Neural crest cell (in vitro differentiated cells): ENCODE measurements around the gene TMEM245. TPM values are rescaled to one million over a fixed set of nuclear protein-coding genes. Genes with fewer than 3 reads are reported as not detected.

ENCODE experiments used
- DNase-seq: peaks from one replicate; pipeline ENCODE4 v3.0.0; 2021; ENCODE audit warnings: low read depth, mixed read lengths, low spot score
- H3K27ac Mint-ChIP-seq: one replicate; pipeline ENCODE4 v1.8.0; 2021; ENCODE audit warnings: mild to moderate bottlenecking, mixed read lengths; ENCODE audit not compliant: unreplicated experiment
- H3K27me3 Mint-ChIP-seq: 2 replicates; pipeline ENCODE4 v1.8.0; 2021; ENCODE audit warnings: low read depth, mild to moderate bottlenecking, mixed read lengths
- H3K36me3 Mint-ChIP-seq: 2 replicates; pipeline ENCODE4 v1.8.0; 2021; ENCODE audit warnings: low read depth, mild to moderate bottlenecking, mixed read lengths
- H3K4me1 Mint-ChIP-seq: 2 replicates; pipeline ENCODE4 v1.8.0; 2021; ENCODE audit warnings: mixed read lengths
- H3K4me3 Mint-ChIP-seq: one replicate; pipeline ENCODE4 v1.8.0; 2021; ENCODE audit warnings: mild to moderate bottlenecking, mixed read lengths
- H3K9me3 Mint-ChIP-seq: 2 replicates; pipeline ENCODE4 v1.8.0; 2021; ENCODE audit warnings: mixed read lengths
- total RNA-seq: library from RNA; stranded (reverse); gene quantifications from 2 replicates; pipeline ENCODE4 v1.2.1, GENCODE V29; 2021
- TF ChIP-seq, protein P1 (sequence below): fragments of 200-600 bp; sonication (generic); conservative IDR thresholded peaks from 2 replicates; pipeline ENCODE4 v1.5.0; 2021; ENCODE audit warnings: antibody characterized with exemption, mild to moderate bottlenecking

TMEM245 gene
- total RNA-seq, 1 donor from 2014 or later: 38.7 TPM

- no peak for DNase-seq
- Mint-ChIP-seq H3K4me1 (peaks cover 21% of the 10 kb centered on the region), H3K9me3 (peaks cover 2% of the 10 kb centered on the region), H3K36me3 (peaks cover 19% of the 10 kb centered on the region), H3K4me3 (no peak overlapping the region), H3K27ac (no peak overlapping the region), H3K27me3 (no peaks in the 10 kb centered on the region)
- TF ChIP-seq, protein P1, sequence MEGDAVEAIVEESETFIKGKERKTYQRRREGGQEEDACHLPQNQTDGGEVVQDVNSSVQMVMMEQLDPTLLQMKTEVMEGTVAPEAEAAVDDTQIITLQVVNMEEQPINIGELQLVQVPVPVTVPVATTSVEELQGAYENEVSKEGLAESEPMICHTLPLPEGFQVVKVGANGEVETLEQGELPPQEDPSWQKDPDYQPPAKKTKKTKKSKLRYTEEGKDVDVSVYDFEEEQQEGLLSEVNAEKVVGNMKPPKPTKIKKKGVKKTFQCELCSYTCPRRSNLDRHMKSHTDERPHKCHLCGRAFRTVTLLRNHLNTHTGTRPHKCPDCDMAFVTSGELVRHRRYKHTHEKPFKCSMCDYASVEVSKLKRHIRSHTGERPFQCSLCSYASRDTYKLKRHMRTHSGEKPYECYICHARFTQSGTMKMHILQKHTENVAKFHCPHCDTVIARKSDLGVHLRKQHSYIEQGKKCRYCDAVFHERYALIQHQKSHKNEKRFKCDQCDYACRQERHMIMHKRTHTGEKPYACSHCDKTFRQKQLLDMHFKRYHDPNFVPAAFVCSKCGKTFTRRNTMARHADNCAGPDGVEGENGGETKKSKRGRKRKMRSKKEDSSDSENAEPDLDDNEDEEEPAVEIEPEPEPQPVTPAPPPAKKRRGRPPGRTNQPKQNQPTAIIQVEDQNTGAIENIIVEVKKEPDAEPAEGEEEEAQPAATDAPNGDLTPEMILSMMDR: no peak
These were observed 20.8 kb downstream of the TMEM245 start for GRCh38 chr9:109098960-109099308.

DNA sequence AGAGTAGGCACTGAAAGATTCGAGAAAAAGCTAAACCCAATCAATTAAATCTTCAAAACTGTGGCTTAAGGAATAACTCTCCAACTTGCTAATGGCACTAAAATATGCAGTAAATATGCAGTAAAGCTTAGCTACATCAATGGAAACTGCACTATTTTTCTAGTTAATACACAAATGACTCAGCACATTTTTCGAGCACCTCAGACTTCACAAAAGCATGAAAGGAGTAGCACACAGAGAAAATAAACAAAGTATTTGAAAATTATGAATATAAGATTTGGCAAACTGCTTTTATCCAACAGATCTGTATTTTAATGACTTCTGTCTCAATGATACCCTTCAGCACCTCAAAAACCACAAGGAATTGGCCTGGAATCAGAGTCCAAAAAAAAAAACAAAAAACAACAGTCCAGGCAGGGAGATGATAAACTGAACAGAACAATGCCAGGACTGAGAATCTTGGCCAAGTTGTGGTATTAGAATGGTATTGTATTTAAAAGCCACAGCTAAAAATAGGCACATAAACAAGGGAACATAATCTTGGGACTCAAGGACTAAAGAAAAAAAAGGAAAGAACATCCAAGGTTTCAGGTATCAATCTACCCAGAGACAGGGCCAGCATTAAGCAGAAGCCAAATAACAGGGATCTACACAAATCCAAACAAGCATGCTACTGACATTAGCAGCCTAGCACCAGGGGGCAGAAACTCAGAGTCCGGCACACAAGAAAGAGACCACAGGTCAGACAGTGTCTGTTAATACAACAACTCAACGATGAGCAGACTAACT lies 21.4 kb downstream of the TMEM245 start:
- DNase-seq: no peak
- peaks cover under 1% of the 10 kb centered on the region for H3K9me3 Mint-ChIP-seq
- peak overlapping the region; percentile 70 for H3K27ac Mint-ChIP-seq
- H3K4me1 Mint-ChIP-seq: peaks cover 21% of the 10 kb centered on the region
- H3K27me3 Mint-ChIP-seq: no peaks in the 10 kb centered on the region
- peaks cover 16% of the 10 kb centered on the region for H3K36me3 Mint-ChIP-seq
- TF ChIP-seq, protein P1: peak; percentile 32
- H3K4me3 Mint-ChIP-seq: no peak overlapping the region

DNA sequence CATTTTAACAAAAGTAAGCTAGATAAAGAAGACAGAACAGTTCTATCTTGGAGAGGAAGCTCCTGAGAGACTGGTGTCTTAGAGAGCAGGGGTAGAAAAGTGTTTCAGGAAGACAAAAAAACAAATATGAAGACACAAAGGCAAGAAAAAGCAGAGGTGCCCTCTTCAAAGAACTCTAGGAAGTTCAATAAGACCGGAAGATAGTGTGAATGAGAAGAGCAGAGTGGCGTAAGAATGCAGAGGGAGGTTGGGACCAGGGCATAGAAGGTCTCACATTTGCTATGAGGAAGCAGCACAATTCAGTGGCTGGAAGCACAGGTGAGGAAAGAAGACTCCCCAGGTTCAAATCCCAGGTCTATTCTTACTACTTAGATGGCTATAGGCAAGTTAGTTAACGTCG lies 22.6 kb downstream of the TMEM245 start:
- peak overlapping the region; percentile 54 for H3K27ac Mint-ChIP-seq

DNA sequence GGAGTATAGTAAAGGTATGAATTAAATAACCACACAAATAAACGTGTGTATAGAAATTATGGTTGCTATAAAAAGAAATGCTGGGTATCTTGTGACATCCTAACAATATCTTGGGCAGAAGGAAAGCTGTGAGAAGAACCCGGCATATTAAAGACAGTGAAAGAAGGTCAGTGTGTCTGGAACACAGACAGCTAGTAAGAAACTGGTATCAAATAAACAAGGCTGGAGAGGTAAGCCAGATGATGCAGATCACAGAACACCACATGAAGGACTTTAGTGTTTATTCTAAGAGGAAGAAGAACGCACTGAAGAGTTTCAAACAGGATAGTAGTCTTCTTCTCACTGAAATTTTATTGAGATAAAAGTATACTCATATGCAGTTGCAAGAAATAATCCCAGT lies 24.4 kb downstream of the TMEM245 start:
- Mint-ChIP-seq H3K4me1 (peaks cover 21% of the 10 kb centered on the region), H3K36me3 (peaks cover 10% of the 10 kb centered on the region), H3K4me3 (no peak overlapping the region), H3K27ac (no peak overlapping the region), H3K27me3 (no peaks in the 10 kb centered on the region), H3K9me3 (no peaks in the 10 kb centered on the region)
- no peak for DNase-seq
- TF ChIP-seq, protein P1: no peak

More for the DNA sequence above, 22.6 kb downstream of the TMEM245 start:
- Mint-ChIP-seq H3K27me3 (no peaks in the 10 kb centered on the region), H3K9me3 (no peaks in the 10 kb centered on the region), H3K4me1 (peaks cover 21% of the 10 kb centered on the region), H3K4me3 (no peak overlapping the region), H3K36me3 (peaks cover 12% of the 10 kb centered on the region)
- DNase-seq: no peak
- TF ChIP-seq, protein P1: no peak

DNA sequence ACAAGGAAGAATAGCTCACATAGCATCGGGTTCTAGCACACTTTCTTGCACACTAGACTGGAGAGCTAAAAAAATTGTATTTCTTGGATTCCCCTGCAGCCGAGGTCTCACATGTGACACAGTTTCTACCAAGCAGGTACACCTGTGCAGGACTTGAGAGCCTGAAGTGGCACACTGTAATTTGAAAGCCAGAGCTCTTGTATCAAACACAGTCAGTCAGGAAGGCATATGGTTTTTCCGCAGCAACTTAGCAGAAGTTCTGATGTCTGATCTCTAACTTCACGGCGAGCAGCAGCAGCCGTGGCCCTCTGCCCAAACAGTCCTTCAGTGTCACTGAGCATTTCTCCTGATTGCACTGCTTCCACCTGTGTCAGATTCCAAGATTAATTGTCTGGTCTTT lies 25.5 kb downstream of the TMEM245 start:
- DNase-seq: no peak
- TF ChIP-seq, protein P1: no peak
- Mint-ChIP-seq H3K36me3 (peaks cover 10% of the 10 kb centered on the region), H3K4me1 (peaks cover 21% of the 10 kb centered on the region), H3K27ac (no peak overlapping the region), H3K9me3 (no peaks in the 10 kb centered on the region), H3K27me3 (no peaks in the 10 kb centered on the region), H3K4me3 (no peak overlapping the region)
